ENCODE results near the gene RBP5.

GRCh38 chr12:7178481-7178880 is 49.8 kb upstream of the RBP5 start:
- no peak for TF ChIP-seq POLR2A (IDR thresholded peaks at IDR 0.05; ENCODE audit: low read depth, low read length)
- no peak for TF ChIP-seq POLR2AphosphoS5 (IDR thresholded peaks at IDR 0.05; ENCODE audit: low read depth, low read length)
- TF ChIP-seq TAF1 (IDR thresholded peaks at IDR 0.05; ENCODE audit: low read depth, low read length), result no peak
- TF ChIP-seq PAX5 (IDR thresholded peaks at IDR 0.05; ENCODE audit: insufficient read depth, low read length, severe bottlenecking), result no peak
- no peak for TF ChIP-seq POU2F2 (IDR thresholded peaks at IDR 0.05; ENCODE audit: low read depth, low read length)
